HG02938 (cell line): ENCODE data around the gene FLNB.

Experiments used
- ATAC-seq: cut with Tn5 transposase; IDR thresholded peaks from one replicate; pipeline ENCODE4 v1.9.1; 2021; ENCODE audit warnings: mild to moderate bottlenecking, moderate library complexity; ENCODE audit not compliant: unreplicated experiment

FLNB gene

DNA sequence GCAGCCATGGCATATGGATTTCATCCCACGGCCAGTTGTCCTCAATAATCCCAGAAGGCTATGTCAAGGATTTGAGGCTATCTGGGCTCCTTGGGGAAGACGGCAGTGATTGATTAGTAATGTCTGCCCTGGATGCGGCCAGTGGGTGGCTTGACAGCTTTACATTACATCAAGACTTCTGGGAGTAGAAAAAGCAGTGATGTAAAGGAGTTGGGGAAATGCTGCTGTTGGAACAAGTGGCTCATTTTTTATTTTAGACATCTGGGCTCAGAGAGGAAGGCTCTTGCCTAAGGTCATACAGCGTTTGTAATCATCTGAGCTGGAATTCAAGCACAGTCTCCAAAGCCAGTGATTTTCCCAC lies 94.1 kb downstream of the FLNB start:
- no peak for ATAC-seq

DNA sequence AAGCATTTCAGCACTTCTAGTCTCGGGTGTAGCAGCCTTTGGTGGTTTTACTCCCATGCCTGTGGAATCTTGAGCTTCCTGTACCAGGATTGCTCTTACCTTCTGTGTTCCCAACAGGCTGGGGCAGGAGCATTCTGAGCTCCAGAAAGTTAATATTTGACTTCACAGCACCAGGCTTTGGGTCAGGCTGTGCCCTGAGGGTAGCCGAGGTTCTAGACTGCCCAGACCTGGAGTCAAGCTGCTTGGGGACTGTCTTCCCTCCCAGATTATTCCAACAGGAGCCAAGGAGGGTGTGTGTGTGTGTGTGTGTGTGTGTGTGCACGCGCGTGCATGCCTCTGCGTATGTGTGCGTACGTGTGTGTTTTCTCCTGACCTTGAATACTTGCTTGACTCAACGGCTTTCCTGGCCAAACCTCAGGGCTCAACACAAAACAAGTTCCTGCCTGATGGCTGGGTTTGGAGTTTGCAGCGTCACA lies 94.8 kb downstream of the FLNB start:
- ATAC-seq = no peak

DNA sequence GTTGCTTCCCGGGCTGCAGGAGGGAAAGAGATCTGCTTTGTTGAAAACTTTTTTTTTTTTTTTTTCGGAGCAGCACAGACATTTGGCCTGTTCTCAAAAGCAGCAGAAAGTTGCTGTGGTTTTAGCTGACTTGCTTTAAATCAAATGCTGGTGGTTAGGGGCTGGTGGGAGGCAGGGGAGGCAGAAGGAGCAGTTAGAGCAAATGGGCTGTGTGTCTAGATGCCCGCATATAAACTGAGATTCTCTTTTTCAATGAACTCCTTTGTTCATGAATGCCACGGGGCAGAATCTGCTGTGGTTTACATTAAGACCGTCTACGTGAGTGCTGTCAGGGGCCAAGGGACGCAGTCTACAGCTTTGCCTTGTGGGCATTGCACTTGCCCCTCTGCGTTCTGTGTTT lies 95.9 kb downstream of the FLNB start:
- no peak for ATAC-seq

DNA sequence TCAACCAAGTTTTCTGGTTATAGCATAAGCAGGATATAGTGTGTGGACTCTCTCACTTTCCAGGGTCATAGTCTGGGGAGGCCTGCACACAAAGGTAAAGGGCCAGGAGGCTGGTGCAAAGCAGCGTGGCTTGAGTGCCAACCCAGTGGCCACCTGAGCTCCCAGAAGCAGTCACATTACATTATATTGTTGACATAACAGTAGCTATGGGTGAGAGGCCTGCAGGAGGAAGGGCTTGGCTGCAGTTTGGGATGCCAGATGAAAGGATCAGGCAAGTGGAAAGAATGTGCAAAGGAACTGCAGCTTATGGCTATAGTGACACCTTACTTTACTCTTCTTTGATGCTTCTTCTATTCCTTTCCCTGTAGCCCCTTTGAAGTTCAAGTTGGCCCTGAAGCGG lies 96.5 kb downstream of the FLNB start:
- no peak for ATAC-seq

DNA sequence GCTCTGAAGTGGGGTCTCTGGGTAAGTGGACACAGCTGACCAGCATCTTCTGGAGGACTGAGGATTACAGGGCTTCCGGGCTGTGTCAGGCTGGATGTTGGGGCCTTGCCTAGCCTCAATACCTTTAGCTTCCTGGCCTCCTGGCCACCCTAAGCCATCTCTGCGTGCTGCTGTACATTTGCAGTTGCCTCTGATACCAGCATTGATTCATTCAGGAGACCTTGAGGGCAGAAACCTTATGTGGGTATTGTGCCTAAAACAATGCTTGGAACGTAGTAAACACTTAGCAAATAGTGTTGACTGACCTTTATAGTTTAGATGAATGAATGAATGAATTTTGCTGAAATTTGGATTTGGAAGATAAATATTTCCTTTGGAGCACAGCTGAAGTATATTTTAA lies 97.0 kb downstream of the FLNB start:
- no peak for ATAC-seq

DNA sequence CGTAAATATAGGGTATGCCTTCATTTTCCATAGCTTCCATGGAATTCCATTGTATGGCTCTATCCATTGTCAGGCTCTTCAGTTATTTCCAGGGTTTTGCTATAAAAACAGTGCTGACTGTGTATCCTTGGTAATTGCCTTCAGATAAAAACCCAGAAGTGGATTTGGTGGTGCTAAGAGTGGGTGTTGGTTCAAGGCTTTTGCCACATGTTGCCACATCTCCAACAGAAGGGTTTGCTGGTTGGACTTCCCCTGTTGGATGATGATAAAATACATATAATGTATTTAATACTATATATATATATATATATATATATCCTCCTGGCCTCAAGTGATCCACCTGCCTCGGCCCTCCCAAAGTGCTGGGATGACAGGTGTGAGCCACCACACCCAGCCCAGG lies 97.8 kb downstream of the FLNB start:
- ATAC-seq = no peak

DNA sequence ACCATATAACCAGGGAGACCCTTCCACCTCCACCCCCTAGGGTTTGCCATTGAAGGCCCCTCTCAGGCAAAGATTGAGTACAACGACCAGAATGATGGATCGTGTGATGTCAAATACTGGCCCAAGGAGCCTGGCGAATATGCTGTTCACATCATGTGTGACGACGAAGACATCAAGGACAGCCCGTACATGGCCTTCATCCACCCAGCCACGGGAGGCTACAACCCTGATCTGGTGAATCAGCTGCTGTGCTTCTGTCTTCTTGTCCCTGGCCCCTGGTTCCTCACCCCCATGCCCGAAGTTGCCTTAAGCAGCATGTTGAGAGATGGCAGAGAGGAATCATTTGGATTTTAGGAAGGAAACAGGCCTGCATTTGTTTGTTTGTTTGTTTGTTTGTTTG lies 98.4 kb downstream of the FLNB start:
- ATAC-seq = no peak

DNA sequence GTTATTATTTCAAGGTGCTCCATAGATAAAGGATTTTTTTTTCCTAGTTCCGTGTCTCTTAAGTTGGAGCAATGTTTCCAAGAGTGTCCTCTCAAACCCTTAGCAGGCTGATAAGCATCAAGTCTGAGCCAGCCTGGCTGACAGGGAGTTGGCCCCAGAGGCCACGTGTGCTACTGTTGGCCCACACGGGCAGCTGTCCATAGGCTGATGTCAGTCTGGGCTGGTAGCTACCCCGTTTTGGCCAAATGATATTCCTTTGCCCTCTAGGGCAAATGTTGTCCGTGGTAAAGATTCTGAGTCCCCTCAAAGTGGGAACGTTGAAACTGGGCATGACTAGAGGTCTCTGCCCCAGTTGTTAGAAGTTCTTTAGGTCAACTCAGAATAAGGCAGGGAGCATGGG lies 99.4 kb downstream of the FLNB start:
- ATAC-seq = no peak

DNA sequence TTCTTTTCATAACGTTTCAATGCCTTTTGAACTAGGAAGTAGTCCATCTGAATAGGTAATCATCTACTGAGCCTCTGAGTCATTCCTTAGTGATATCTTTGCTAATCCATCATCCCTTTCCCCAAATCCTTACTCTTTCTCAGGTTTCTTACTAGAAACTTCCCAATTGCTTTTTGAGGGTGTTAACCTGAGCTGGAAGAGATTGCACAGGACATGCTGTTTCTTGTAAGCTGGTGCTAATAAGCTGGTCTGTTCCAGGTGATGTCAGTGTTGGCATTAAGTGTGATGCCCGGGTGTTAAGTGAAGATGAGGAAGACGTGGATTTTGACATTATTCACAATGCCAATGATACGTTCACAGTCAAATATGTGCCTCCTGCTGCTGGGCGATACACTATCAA lies 101.5 kb downstream of the FLNB start:
- no peak for ATAC-seq

DNA sequence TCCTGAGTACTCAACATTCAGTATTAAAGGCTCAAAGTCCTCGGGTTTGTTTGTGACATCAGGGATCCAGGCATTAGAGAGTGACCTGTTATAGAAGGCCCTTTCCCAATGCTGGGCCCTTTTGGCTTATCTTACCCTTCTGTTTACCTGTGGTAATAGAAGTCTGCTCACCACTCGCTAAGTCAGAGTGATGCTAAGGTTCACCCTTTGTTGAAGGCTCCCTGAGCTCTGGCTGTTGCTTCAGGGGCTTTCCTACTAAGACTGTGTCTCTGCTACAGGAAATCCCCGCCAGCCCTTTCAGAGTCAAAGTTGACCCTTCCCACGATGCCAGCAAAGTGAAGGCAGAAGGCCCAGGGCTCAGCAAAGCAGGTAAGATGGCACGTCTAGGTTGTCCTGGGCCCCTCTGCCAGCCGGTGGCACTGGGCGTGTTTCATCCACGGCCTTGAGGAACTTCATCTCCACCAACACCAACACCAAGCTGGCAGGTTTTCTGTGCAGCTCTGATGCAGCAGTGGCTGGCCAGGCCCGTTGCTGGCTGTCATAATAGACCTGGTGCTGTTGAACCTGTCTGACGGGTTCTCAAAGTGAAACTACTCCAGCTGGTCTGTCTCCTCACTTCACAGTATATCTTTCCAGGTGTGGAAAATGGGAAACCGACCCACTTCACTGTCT lies 103.4 kb downstream of the FLNB start:
- ATAC-seq = peak; percentile 63

DNA sequence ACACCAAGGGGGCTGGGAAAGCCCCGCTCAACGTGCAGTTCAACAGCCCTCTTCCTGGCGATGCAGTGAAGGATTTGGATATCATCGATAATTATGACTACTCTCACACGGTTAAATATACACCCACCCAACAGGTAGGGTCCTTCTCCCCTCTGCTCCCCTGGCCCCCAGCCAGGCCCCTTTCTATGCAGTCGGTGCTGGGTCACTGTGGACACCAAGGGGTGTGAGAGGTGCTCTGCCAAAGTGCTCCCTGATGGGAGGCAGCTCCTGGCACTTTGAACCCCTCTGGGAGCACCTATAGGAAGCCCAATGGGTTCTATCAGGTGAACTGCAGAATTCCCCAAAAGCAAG lies 103.9 kb downstream of the FLNB start:
- ATAC-seq = no peak

DNA sequence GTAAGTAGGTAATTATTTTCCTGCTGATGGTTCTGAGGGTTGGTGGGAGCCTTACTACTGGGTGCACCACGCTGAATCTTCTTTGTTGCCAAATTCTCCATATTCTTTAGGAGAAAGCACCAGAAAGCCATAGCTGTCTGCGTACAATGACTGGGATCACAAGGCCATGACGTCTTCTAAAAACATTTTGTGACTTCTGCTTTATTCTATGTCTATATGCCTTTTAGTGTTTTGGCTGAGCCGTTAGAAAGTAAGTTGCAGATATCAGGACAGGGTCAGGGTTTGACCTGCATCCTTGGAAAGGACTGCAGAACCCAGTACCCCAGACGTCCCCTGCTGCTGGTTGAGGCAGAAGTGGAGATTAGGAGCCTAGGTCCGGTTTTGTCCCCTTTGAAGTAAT lies 107.0 kb downstream of the FLNB start:
- no peak for ATAC-seq

DNA sequence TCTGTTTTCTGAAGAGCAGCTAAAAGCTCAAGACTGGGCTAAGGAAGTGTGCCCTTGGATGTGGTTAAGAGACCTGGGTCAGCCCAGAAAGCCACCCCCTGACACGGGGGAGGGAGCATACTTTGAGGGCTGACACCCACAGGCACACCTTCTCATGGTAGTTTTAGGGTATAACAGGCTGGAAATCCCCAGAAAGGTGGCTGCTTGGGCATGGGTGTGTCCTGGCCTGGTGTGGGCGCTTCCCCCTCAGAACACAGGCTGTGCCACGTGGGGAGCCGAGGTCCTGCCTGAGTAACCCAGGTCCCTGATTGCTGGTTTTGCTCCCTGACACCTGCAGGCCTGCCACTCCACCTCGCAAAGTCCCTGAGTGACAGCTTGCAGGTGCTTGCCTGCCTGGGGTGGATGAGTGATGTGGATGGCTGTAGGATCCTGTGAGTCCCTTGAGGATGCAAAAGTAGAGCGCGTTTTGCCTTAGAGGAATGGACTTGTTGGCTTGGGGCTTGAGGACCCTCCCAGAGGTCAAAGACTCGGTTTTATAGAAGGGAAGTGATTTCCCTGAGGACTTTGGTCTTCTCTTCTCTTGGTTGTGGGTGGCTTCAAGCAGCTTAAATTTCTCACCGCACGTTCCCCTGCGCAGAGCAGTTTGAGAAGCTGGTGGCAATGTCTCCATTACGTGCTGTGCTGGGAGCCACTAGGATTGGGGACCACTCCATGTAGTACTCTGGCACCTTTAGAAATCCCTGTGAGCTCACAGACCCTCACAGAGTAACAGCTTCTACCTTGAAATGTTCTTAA lies 108.1 kb downstream of the FLNB start:
- ATAC-seq = peak; percentile 51

DNA sequence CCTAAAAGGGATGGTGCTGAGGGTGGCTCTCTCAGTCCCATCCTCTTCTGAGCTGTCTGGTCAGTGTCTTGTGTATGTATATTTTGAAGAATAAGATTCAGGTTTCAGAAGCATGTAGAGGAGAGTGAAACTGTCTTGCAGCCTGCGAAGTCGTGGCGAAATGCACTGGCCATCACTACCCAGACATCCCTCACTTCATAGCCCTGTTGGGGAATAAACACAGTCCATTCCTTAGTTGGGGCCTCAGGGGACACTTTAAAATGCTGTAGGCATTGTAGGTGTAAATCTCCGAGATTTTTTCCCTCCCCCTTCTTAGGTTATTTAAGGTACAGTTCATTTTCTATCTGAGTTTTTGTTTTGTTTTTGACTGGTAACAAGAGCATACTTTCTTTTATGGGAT lies 108.8 kb downstream of the FLNB start:
- no peak for ATAC-seq

DNA sequence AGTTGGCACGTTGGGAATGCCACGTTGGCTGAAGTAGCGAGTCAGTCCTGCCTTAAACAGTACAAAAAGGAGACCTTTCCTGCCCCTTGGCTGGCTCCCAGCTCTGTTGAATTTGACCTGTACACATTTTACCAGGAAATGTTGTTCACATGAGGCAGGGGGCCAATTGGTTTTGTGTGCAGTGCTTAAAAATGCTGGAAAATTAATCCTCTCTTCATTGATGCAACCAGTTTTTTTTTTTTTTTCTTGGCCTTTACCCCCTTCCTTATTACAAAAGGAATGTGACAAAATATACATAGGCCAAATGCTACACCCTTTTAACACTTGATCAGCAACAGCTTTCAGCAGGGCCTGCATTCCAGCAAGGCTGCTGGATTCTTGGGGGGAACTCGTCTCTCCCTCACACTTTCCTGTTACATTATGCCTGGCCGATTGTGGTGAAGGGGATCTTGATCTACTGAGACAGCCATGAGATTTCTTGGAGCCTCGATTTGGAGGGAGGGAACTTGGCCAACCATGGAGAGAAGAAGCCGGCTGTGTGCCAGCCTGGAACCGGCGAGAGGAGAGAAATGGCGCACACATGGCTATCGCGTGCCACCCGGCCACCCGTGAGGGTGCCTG lies 109.4 kb downstream of the FLNB start:
- ATAC-seq = no peak

DNA sequence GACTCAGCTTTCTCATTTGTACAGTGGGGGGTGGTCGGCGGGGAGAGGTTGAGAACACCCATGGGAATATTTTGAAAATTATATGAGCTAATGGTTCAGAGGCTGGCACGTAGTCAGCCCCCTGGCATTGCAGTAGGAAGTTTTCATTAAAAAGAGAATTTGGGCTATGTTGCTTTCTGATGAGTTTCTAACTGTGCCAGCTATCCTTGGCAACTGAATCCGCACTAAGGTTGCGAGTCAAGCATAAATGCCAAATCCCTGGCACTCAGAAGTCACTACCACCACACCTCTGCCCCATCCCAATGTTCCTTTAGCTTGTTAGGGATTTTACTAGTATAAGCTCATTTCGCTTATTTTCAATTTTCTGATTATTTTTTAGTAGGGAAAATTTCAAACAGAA lies 111.0 kb downstream of the FLNB start:
- no peak for ATAC-seq

DNA sequence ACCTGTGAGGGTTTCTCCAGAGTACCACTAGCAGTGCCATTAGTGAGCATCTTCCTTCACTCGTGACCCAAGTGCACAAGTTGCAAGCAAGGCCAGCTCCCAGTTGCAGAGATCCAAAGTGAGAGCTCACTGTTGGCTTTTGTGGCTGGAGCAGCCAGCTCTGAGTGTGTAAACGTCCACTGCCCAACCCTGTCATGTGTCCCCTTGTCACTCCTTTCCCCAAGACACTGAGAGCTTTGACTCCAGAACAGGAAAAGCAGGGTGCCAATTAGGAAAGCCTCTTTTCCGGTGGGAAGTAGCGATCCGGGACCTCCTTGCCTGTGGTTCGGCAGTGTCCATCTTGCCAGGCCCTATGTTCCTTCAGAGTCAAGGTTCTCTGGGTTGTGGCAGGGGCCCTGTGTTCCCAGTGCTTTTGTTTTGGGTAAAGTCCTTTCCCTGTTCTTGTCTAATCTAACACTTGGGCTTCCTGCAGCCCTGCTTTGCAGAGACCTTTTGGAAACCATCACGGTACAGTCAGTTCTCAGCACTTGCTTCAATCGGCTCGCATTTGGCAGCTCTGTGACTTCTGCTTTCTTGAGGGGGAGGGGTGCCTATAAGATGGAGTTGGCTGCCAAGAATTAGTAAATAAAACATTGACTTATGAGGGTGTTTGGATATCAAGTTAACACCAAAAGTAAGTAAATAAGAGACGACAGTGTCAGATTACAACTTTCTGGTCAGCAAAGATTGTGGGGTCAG lies 112.0 kb downstream of the FLNB start:
- no peak for ATAC-seq

DNA sequence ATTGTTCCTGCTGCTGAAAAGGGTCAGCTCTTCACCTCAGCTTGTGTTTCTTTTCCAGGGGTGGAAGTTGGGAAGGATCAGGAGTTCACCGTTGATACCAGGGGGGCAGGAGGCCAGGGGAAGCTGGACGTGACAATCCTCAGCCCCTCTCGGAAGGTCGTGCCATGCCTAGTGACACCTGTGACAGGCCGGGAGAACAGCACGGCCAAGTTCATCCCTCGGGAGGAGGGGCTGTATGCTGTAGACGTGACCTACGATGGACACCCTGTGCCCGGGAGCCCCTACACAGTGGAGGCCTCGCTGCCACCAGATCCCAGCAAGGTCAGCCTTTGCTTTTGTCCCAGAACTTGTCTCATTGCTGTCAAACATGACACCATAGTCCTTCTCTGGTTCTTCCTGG lies 113.0 kb downstream of the FLNB start:
- no peak for ATAC-seq

DNA sequence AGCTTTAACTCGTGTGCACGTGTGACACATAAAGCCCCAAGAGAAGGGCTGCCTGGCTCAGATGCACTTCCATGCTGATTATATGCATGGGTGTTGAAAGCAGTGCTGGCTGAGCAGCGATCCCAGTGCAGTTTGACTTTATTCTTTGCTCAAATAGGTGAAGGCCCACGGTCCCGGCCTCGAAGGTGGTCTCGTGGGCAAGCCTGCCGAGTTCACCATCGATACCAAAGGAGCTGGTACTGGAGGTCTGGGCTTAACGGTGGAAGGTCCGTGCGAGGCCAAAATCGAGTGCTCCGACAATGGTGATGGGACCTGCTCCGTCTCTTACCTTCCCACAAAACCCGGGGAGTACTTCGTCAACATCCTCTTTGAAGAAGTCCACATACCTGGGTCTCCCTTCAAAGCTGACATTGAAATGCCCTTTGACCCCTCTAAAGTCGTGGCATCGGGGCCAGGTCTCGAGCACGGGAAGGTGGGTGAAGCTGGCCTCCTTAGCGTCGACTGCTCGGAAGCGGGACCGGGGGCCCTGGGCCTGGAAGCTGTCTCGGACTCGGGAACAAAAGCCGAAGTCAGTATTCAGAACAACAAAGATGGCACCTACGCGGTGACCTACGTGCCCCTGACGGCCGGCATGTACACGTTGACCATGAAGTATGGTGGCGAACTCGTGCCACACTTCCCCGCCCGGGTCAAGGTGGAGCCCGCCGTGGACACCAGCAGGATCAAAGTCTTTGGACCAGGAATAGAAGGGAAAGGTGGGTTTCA lies 114.9 kb downstream of the FLNB start:
- no peak for ATAC-seq

DNA sequence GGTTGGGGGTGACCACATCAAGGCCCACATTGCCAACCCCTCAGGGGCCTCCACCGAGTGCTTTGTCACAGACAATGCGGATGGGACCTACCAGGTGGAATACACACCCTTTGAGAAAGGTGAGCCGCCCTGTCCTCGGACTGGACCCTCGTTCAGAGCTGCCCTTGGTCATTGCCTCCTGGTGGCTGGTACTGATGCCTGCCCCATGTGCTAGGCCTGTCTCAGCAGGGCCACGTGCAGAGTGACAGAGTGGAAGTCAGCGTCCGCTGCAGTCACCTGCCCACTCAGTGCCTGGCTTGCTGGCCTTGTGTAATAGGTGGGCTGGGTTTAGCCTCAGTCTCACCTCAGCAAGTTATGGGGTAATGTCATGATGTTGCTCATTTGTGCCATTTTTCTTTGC lies 116.2 kb downstream of the FLNB start:
- no peak for ATAC-seq
